IgD-negative memory B cell (primary cell): ENCODE data around the gene PTPRG. TPM values are rescaled to one million over a fixed set of nuclear protein-coding genes. Genes with fewer than 3 reads are reported as not detected.
A peak's percentile ranks its signal among the peaks of the same experiment; 100 is the strongest.

Experiments
- H3K27ac Mint-ChIP-seq, 3 donors: one replicate each; pipeline ENCODE4 v1.8.0; 2020 to 2022; ENCODE audit warnings: mild to moderate bottlenecking in 3 of 3, mixed read lengths in 3 of 3, moderate library complexity in 1 of 3
- H3K27me3 Mint-ChIP-seq: one replicate; pipeline ENCODE4 v1.8.0; 2021; ENCODE audit warnings: mixed read lengths
- H3K36me3 Mint-ChIP-seq: one replicate; pipeline ENCODE4 v1.8.0; 2020; ENCODE audit warnings: mild to moderate bottlenecking, mixed read lengths
- H3K4me1 Mint-ChIP-seq, 3 donors: one replicate each; pipeline ENCODE4 v1.8.0; 2020 to 2022; ENCODE audit warnings: mixed read lengths in 3 of 3, mild to moderate bottlenecking in 1 of 3
- H3K4me3 Mint-ChIP-seq, 4 donors: one replicate each; pipeline ENCODE4 v1.8.0; 2020 to 2022; ENCODE audit warnings: mild to moderate bottlenecking in 4 of 4, mixed read lengths in 4 of 4, moderate library complexity in 3 of 4
- H3K9me3 Mint-ChIP-seq, 3 donors: one replicate each; pipeline ENCODE4 v1.8.0; 2020 to 2021; ENCODE audit warnings: mixed read lengths in 3 of 3, mild to moderate bottlenecking in 1 of 3
- polyA plus RNA-seq: library from polyadenylated mRNA; unstranded; fragments of 300-500 nt; fragmentation: Illumina TruSeq; gene quantifications from one replicate; pipeline ENCODE4 v1.2.3, GENCODE V29; 2021

Gene PTPRG
- polyA plus RNA-seq, 1 donor from 2014 or later = 1.9 TPM

DNA sequence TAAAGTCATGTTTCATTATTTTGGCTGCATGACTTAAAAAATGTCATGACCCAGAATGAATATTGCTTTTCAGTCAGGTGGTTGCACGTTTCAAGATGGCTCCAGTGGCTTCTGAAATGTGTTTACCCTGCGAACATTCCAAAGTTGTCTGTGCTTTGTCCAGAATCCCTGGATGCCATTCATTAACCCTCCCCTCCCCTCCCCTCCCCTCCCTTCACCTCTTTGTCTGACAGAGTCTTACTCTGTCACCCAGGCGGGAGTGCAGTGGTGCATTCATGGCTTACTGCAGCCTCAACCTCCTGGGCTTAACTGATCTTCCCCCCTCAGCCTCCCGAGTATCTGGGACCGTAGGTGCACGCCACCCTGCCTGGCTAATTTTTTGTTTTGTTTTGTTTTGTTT lies 308.0 kb downstream of the PTPRG start:
- peaks cover 0 to 5% (median 1%) of the 10 kb centered on the region in 3 donors for H3K9me3 Mint-ChIP-seq
- no peak overlapping the region for H3K4me3 Mint-ChIP-seq
- H3K4me1 Mint-ChIP-seq = peaks cover 0 to 2% (median 0%) of the 10 kb centered on the region in 3 donors
- H3K36me3 Mint-ChIP-seq = peaks cover 1% of the 10 kb centered on the region
- no peak overlapping the region for H3K27ac Mint-ChIP-seq
- H3K27me3 Mint-ChIP-seq = peaks cover under 1% of the 10 kb centered on the region

DNA sequence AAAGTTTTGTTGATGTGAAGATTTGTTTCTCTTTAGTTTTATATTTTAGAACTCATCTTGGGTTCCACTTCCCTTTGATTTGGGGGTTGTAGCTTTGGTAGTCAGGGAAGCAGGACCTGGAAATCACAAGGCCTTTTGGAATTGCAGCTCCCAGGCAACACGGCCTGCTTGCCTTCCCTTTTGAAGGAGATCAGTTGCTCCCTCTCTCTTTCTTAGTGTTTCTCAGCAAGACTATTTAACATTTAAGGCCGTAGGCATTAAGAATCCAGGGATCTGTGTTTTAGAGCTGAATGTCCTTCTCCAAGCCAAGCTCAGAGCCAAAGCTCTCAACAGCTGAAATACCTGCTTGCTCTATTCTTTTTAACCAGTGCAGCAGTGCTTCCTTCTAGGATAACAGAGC lies 310.3 kb downstream of the PTPRG start:
- peaks cover 1% of the 10 kb centered on the region for H3K36me3 Mint-ChIP-seq
- H3K4me3 Mint-ChIP-seq = no peak overlapping the region
- peaks cover 1% of the 10 kb centered on the region for H3K27me3 Mint-ChIP-seq
- H3K27ac Mint-ChIP-seq = no peak overlapping the region
- peaks cover 0 to 5% (median 1%) of the 10 kb centered on the region in 3 donors for H3K9me3 Mint-ChIP-seq
- H3K4me1 Mint-ChIP-seq = no peaks in the 10 kb centered on the region

- Mint-ChIP-seq H3K4me1 (no peaks in the 10 kb centered on the region), H3K9me3 (peaks cover 0 to 5% (median 1%) of the 10 kb centered on the region in 3 donors), H3K27me3 (peaks cover 1% of the 10 kb centered on the region), H3K36me3 (peaks cover 1% of the 10 kb centered on the region), H3K27ac (no peak overlapping the region), H3K4me3 (no peak overlapping the region)
These were observed 310.8 kb downstream of the PTPRG start for GRCh38 chr3:61872077-61872706.

GRCh38 chr3:61875046-61875844 lies 313.9 kb downstream of the PTPRG start:
- H3K27ac Mint-ChIP-seq = no peak overlapping the region
- peaks cover 1% of the 10 kb centered on the region for H3K27me3 Mint-ChIP-seq
- no peak overlapping the region for H3K4me3 Mint-ChIP-seq
- H3K36me3 Mint-ChIP-seq = no peaks in the 10 kb centered on the region
- peaks cover 0 to 1% (median 0%) of the 10 kb centered on the region in 3 donors for H3K9me3 Mint-ChIP-seq
- no peaks in the 10 kb centered on the region for H3K4me1 Mint-ChIP-seq

DNA sequence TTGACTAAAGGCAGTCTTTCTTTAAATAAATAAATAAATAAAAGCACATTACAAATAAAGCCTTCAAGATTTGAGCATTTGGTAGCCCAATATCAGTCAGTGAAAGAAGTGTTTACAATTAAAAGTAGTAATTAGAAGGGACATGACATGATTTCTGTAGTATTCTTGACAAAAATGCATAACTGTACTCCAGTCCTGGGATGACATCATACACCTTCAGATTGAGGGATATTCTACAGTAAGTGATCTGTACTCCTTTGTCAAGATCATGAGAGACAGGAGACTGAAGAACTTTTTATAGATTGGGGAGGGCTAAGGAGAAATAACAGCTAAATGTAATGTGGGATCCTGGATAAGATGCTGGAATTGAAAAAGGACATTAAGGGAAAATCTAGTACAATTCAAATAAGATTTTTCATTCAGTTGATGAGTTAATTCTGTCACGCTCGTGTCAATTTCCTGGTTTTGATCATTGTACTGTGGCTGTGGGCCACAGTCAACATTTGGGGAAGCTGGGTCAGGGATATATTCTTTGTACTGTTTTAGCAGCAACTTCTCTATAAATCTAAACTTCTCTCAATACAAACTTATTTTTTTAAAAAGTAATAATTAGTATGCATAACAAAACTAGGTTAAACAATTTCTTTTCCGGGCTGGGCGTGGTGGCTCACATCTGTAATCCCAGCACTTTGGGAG lies 314.8 kb downstream of the PTPRG start:
- Mint-ChIP-seq H3K4me3 (no peak overlapping the region), H3K36me3 (no peaks in the 10 kb centered on the region), H3K27me3 (peaks cover 1% of the 10 kb centered on the region)

DNA sequence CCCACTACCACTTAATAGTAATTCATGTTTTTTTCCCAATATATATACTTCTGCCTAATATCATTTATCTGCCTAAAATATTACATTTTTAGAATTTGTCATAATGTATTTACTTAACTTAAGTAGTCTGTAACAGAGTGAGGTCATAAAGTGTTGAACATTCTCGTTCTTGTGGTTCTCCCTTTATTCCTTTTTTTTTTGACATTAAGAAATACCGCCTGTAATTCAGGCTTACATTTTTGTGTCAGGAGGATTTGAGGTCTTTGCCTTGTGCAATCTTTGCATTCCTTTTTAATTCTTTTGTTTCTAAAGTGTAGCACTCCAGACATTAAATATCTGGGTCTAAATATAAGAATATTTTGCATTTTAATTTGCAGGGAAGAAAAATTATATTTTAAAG lies 315.4 kb downstream of the PTPRG start:
- Mint-ChIP-seq H3K27me3 (peaks cover 1% of the 10 kb centered on the region), H3K36me3 (no peaks in the 10 kb centered on the region), H3K4me3 (no peak overlapping the region), H3K4me1 (no peaks in the 10 kb centered on the region), H3K9me3 (no peaks in the 10 kb centered on the region), H3K27ac (no peak overlapping the region)

More for the DNA sequence above, 314.8 kb downstream of the PTPRG start:
- Mint-ChIP-seq H3K4me1 (no peaks in the 10 kb centered on the region), H3K9me3 (no peaks in the 10 kb centered on the region), H3K27ac (no peak overlapping the region)

GRCh38 chr3:61877359-61878138 lies 316.2 kb downstream of the PTPRG start:
- no peaks in the 10 kb centered on the region for H3K36me3 Mint-ChIP-seq
- H3K9me3 Mint-ChIP-seq = no peaks in the 10 kb centered on the region
- no peaks in the 10 kb centered on the region for H3K4me1 Mint-ChIP-seq
- peaks cover 1% of the 10 kb centered on the region for H3K27me3 Mint-ChIP-seq
- no peak overlapping the region for H3K4me3 Mint-ChIP-seq
- no peak overlapping the region for H3K27ac Mint-ChIP-seq

- no peaks in the 10 kb centered on the region for H3K4me1 Mint-ChIP-seq
- no peak overlapping the region for H3K27ac Mint-ChIP-seq
- H3K27me3 Mint-ChIP-seq = no peaks in the 10 kb centered on the region
- no peak overlapping the region for H3K4me3 Mint-ChIP-seq
- peaks cover 0 to 1% (median 0%) of the 10 kb centered on the region in 3 donors for H3K9me3 Mint-ChIP-seq
- H3K36me3 Mint-ChIP-seq = no peaks in the 10 kb centered on the region
These were observed 320.9 kb downstream of the PTPRG start for GRCh38 chr3:61882253-61882652.

DNA sequence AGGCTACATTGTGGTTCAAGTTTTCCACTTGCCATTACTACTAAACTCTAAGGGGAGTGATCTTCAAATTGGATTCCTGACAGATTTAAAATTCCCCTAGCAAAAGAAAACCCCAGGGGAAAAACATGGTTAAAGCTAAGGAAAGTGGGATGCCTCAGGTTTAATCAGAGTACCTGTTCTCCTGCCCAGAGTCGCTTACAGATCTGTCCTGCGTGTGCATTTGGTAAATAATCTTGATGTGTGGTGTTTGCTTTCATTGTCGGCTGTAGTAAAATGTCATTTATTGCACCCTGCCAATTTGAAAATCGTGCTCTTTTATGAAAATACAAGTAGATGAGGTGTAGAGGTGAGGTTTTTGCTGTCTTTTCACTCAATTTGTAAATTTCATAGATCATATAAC lies 323.4 kb downstream of the PTPRG start:
- H3K27ac Mint-ChIP-seq = no peak overlapping the region
- no peak overlapping the region for H3K4me3 Mint-ChIP-seq
- peaks cover 0 to 1% (median 0%) of the 10 kb centered on the region in 3 donors for H3K9me3 Mint-ChIP-seq
- H3K36me3 Mint-ChIP-seq = peaks cover 1% of the 10 kb centered on the region
- H3K4me1 Mint-ChIP-seq = no peaks in the 10 kb centered on the region
- no peaks in the 10 kb centered on the region for H3K27me3 Mint-ChIP-seq

DNA sequence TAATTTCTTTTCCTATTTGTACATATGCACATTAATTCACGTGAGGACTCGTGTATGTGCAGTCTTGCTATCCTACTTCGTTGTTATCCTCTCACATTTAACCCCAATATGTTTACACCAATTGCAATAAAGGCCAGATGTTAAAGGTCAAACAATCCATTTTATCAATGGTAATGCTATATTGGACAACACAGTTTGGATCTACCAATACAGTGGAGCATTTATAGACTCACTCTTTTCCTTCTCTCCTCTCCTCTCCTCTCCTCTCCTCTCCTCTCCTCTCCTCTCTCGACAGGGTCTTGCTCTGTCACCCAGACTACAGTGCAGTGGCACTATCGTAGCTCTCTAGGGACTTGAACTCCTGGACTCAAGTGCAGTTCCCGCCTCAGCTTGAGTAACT lies 324.0 kb downstream of the PTPRG start:
- H3K4me3 Mint-ChIP-seq = no peak overlapping the region

DNA sequence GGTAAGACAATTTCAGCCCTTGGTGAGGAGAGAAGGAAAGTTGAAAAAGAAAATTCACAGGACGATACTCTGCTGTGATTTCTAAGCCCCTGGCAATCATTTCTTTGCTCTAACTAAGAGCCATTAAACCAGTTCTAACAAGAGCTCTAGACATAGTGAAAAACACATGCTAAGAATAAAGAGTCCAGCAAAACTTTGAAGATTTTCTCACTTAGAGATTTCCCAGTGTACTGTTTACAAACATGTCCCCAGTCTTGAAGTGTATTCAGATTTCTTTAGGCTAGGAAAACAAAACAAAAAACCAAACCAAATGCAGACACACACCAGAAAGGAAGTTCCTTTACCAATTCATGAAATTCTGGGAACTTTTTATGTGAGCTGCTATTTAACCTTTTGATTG lies 325.8 kb downstream of the PTPRG start:
- H3K4me1 Mint-ChIP-seq = peaks cover 0 to 3% (median 1%) of the 10 kb centered on the region in 3 donors
- peaks cover 0 to 1% (median 0%) of the 10 kb centered on the region in 3 donors for H3K9me3 Mint-ChIP-seq
- no peak overlapping the region for H3K4me3 Mint-ChIP-seq
- H3K27me3 Mint-ChIP-seq = no peaks in the 10 kb centered on the region
- no peak overlapping the region for H3K27ac Mint-ChIP-seq
- H3K36me3 Mint-ChIP-seq = peaks cover 1% of the 10 kb centered on the region

More for the DNA sequence above, 324.0 kb downstream of the PTPRG start:
- peaks cover 1% of the 10 kb centered on the region for H3K36me3 Mint-ChIP-seq
- H3K27me3 Mint-ChIP-seq = no peaks in the 10 kb centered on the region
- H3K4me1 Mint-ChIP-seq = peaks cover 0 to 1% (median 1%) of the 10 kb centered on the region in 3 donors
- H3K27ac Mint-ChIP-seq = no peak overlapping the region
- H3K9me3 Mint-ChIP-seq = peaks cover 0 to 1% (median 0%) of the 10 kb centered on the region in 3 donors

GRCh38 chr3:61889259-61889658 lies 327.9 kb downstream of the PTPRG start:
- Mint-ChIP-seq H3K27me3 (no peaks in the 10 kb centered on the region), H3K27ac (peak overlapping the region in 1 of 3 donors; percentile 43), H3K9me3 (peaks cover 0 to 1% (median 0%) of the 10 kb centered on the region in 3 donors), H3K4me3 (no peak overlapping the region), H3K4me1 (peaks cover 0 to 3% (median 1%) of the 10 kb centered on the region in 3 donors), H3K36me3 (peaks cover 1% of the 10 kb centered on the region)

DNA sequence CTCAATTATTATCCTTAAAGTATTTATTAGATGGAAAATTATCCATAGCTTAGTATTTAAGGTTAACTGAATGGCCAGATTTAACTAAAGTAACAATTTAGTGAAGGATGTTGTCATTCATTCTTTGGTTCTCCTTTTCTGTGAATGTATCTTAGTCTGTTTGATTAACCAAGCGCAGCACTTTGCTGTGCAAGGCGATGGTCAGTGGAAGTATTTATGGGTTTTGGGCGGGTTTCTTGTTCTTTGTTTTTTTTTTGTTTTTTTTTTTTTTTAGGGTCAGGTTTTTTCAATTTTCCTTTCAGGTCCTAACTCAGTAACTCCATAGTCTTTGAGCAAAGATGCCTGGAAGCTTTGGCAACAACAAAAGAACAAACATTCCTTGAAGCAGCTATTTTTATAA lies 328.8 kb downstream of the PTPRG start:
- H3K4me3 Mint-ChIP-seq = no peak overlapping the region
- peak overlapping the region in 1 of 3 donors; percentile 67 for H3K27ac Mint-ChIP-seq
- peaks cover 3 to 7% (median 4%) of the 10 kb centered on the region in 3 donors for H3K4me1 Mint-ChIP-seq
- peaks cover 0 to 1% (median 0%) of the 10 kb centered on the region in 3 donors for H3K9me3 Mint-ChIP-seq
- H3K27me3 Mint-ChIP-seq = no peaks in the 10 kb centered on the region
- H3K36me3 Mint-ChIP-seq = peaks cover 1% of the 10 kb centered on the region

- peaks cover 0 to under 1% (median 0%) of the 10 kb centered on the region in 3 donors for H3K9me3 Mint-ChIP-seq
- H3K36me3 Mint-ChIP-seq = peaks cover 1% of the 10 kb centered on the region
- H3K4me3 Mint-ChIP-seq = no peak overlapping the region
- H3K4me1 Mint-ChIP-seq = peaks cover 3 to 11% (median 8%) of the 10 kb centered on the region in 3 donors
- H3K27ac Mint-ChIP-seq = no peak overlapping the region
- no peaks in the 10 kb centered on the region for H3K27me3 Mint-ChIP-seq
These were observed 329.2 kb downstream of the PTPRG start for GRCh38 chr3:61890586-61890985.
